Mucosa of descending colon (tissue), 3 donors: Measurements from ENCODE around the gene LYRM9. TPM values are rescaled to one million over a fixed set of nuclear protein-coding genes. Genes with fewer than 3 reads are reported as not detected.

ENCODE experiments used
- ATAC-seq: fragments of 200-7000 bp; cut with Tn5 transposase; one replicate; pipeline ENCODE4 v1.9.1; 2020; ENCODE audit warnings: mild to moderate bottlenecking, moderate library complexity
- DNase-seq, 3 donors: peaks; one replicate each; pipeline ENCODE4 v3.0.0-alpha.2; 2020
- H3K36me3 ChIP-seq: fragments of 200-600 bp; one replicate; pipeline ENCODE4 v1.8.0; 2021; ENCODE audit warnings: low read depth, mild to moderate bottlenecking
- H3K4me1 ChIP-seq: fragments of 200-600 bp; one replicate; pipeline ENCODE4 v1.8.0; 2021; ENCODE audit warnings: low read depth, mild to moderate bottlenecking
- H3K4me3 ChIP-seq: fragments of 200-600 bp; one replicate; pipeline ENCODE4 v1.8.0; 2021; ENCODE audit warnings: mild to moderate bottlenecking
- H3K9me3 ChIP-seq: fragments of 200-600 bp; one replicate; pipeline ENCODE4 v1.8.0; 2021; ENCODE audit warnings: mild to moderate bottlenecking
- CTCF ChIP-seq: fragments of 200-600 bp; IDR thresholded peaks from one replicate; pipeline ENCODE4 v1.8.0; 2022; ENCODE audit warnings: antibody characterized with exemption, mild to moderate bottlenecking
- intact Hi-C, 2 donors: fragments of 100-400 bp; cut with DNase I in 1 of 2; cut with micrococcal nuclease in 1 of 2; formaldehyde crosslinking; loops; one replicate each; pipeline versions ENCODE4 v1.11.0 to v1.11.1; 2022; cut with DNase I, micrococcal nuclease
- total RNA-seq, 3 donors: library from RNA; stranded (reverse); fragmentation: NEBNext Ultra II Directional in 2 of 3; extraction: Animal tissue kit (Norgen Biotek cat#: 25700) in 2 of 3; gene quantifications; one replicate each; pipeline versions ENCODE4 v1.2.1 to v1.2.4, GENCODE V29; 2021 to 2023
- donor health status: DM: no; HTN: no; CAD: no; lungs with moderate emphysema.
- donor health status: DM: no; HTN: no; CAD: no.
- donor health status: DM: no; HTN: yes; CAD: no.

Gene LYRM9
- total RNA-seq, 3 donors from 2014 or later: 4.7 to 7.2 (median 6.2) TPM

- H3K4me1 ChIP-seq: no peaks in the 10 kb centered on the region
- intact Hi-C loops: loop anchor here in 1 of 2 donors (10.0 kb wide), 2 partner anchors 75 to 115 kb away; partner anchors contain the start of gene NOS2
- no peaks in the 10 kb centered on the region for H3K9me3 ChIP-seq
- peak; percentile 63 for TF ChIP-seq CTCF
- no peak overlapping the region for H3K4me3 ChIP-seq
- no peaks in the 10 kb centered on the region for H3K36me3 ChIP-seq
- ATAC-seq: peak; percentile 95
- DNase-seq: peak; percentile 66 to 87 (median 86)
Observed at GRCh38 chr17:27879987-27880608, 13.1 kb downstream of the LYRM9 start.

GRCh38 chr17:27878776-27879562, 14.2 kb downstream of the LYRM9 start:
- intact Hi-C loops: loop anchor here in 1 of 2 donors (10.0 kb wide), 2 partner anchors 74 to 114 kb away; partner anchors contain the start of gene NOS2
- ATAC-seq: peak; percentile 35
- DNase-seq: peak in 1 of 3 donors; percentile 61
- Histone ChIP-seq H3K4me1 (no peaks in the 10 kb centered on the region), H3K36me3 (no peaks in the 10 kb centered on the region), H3K4me3 (no peak overlapping the region), H3K9me3 (no peaks in the 10 kb centered on the region)
- TF ChIP-seq CTCF: no peak

GRCh38 chr17:27873746-27874145, 19.4 kb downstream of the LYRM9 start:
- TF ChIP-seq CTCF: no peak
- no peak for ATAC-seq
- H3K4me3 ChIP-seq: no peak overlapping the region
- DNase-seq: no peak
- H3K9me3 ChIP-seq: no peaks in the 10 kb centered on the region
- H3K4me1 ChIP-seq: peaks cover 4% of the 10 kb centered on the region
- intact Hi-C loops: loop anchor here in 1 of 2 donors (10.0 kb wide), 2 partner anchors 69 to 109 kb away; partner anchors contain the start of gene NOS2
- no peaks in the 10 kb centered on the region for H3K36me3 ChIP-seq

- no peak for ATAC-seq
- no peak for TF ChIP-seq CTCF
- intact Hi-C loops: loop anchor here in 1 of 2 donors (10.0 kb wide), 2 partner anchors 68 to 108 kb away; partner anchors contain the start of gene NOS2
Observed at GRCh38 chr17:27873211-27873610, 20.0 kb downstream of the LYRM9 start.

GRCh38 chr17:27872776-27873175, 20.4 kb downstream of the LYRM9 start:
- ATAC-seq: no peak
- Histone ChIP-seq H3K36me3 (no peaks in the 10 kb centered on the region), H3K4me1 (peaks cover 4% of the 10 kb centered on the region), H3K4me3 (no peak overlapping the region), H3K9me3 (no peaks in the 10 kb centered on the region)
- no peak for TF ChIP-seq CTCF
- intact Hi-C loops: loop anchor here in 1 of 2 donors (10.0 kb wide), 2 partner anchors 68 to 108 kb away; partner anchors contain the start of gene NOS2
- DNase-seq: no peak

More at GRCh38 chr17:27873211-27873610, 20.0 kb downstream of the LYRM9 start:
- H3K4me3 ChIP-seq: no peak overlapping the region
- no peaks in the 10 kb centered on the region for H3K36me3 ChIP-seq
- no peak for DNase-seq
- H3K9me3 ChIP-seq: no peaks in the 10 kb centered on the region
- H3K4me1 ChIP-seq: peaks cover 4% of the 10 kb centered on the region
